Naive B cell (primary cell): ENCODE data around the gene CENPU. TPM values are rescaled to one million over a fixed set of nuclear protein-coding genes. Genes with fewer than 3 reads are reported as not detected.

Source experiments
- ATAC-seq, 2 donors: fragments of 150-1000 bp; cut with Tn5 transposase; 2 replicates each; pipeline ENCODE4 v1.10.0; 2021; ENCODE audit warnings: low read depth in 2 of 2, mild to moderate bottlenecking in 2 of 2, moderate library complexity in 2 of 2
- DNase-seq: peaks from one replicate; pipeline ENCODE4 v3.0.0; 2022
- H3K27ac Mint-ChIP-seq, 6 donors: one replicate each; pipeline ENCODE4 v1.8.0; 2020 to 2022; ENCODE audit warnings: mild to moderate bottlenecking in 6 of 6, mixed read lengths in 6 of 6, moderate library complexity in 5 of 6, inconsistent platforms in 2 of 6
- H3K27me3 Mint-ChIP-seq, 3 donors: one replicate each; pipeline ENCODE4 v1.8.0; 2021 to 2022; ENCODE audit warnings: mixed read lengths in 3 of 3, mild to moderate bottlenecking in 1 of 3
- H3K36me3 Mint-ChIP-seq, 2 donors: one replicate each; pipeline ENCODE4 v1.8.0; 2020 to 2022; ENCODE audit warnings: mixed read lengths in 2 of 2, inconsistent platforms in 1 of 2, mild to moderate bottlenecking in 1 of 2
- H3K4me1 Mint-ChIP-seq, 3 donors: one replicate each; pipeline ENCODE4 v1.8.0; 2020 to 2022; ENCODE audit warnings: mixed read lengths in 3 of 3, inconsistent platforms in 1 of 3, mild to moderate bottlenecking in 1 of 3, moderate library complexity in 1 of 3
- H3K4me3 Mint-ChIP-seq, 8 donors: one replicate each; pipeline ENCODE4 v1.8.0; 2020 to 2022; ENCODE audit warnings: mild to moderate bottlenecking in 8 of 8, mixed read lengths in 8 of 8, moderate library complexity in 8 of 8, inconsistent platforms in 2 of 8
- H3K9me3 Mint-ChIP-seq, 7 donors: one replicate each; pipeline ENCODE4 v1.8.0; 2020 to 2022; ENCODE audit warnings: mixed read lengths in 7 of 7, mild to moderate bottlenecking in 5 of 7, inconsistent platforms in 2 of 7, moderate library complexity in 1 of 7
- polyA plus RNA-seq, 6 donors: library from polyadenylated mRNA; unstranded; fragments of 300-500 nt; fragmentation: Illumina TruSeq; gene quantifications; one replicate each; pipeline ENCODE4 v1.2.3, GENCODE V29; 2021; ENCODE audit warnings: low read depth in 6 of 6

The CENPU gene
- polyA plus RNA-seq, 6 donors from 2014 or later = 0.27 to 4.9 (median 2.3) TPM

DNA sequence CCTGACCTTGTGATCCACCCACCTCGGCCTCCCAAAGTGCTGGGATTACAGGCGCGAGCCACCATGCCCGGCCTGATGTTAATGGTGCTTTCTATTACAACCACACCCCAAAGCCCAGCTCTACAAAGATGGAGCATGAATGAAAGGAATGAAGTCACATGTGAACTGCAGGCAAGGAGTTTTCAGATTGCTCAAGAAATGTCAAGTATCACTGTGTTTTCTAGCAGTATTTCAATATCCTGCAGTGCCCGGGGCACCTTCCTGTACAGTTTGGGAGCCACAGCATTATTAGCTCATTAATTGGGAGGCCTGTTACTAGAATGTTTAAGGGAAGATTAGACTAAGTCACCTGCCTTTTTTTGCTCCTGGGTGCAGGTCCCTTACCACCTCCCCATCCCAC, 44.2 kb downstream of the CENPU start:
- H3K4me1 Mint-ChIP-seq = peaks cover under 1 to 6% (median 2%) of the 10 kb centered on the region in 3 donors
- H3K9me3 Mint-ChIP-seq = no peaks in the 10 kb centered on the region
- ATAC-seq = no peak
- H3K27me3 Mint-ChIP-seq = no peaks in the 10 kb centered on the region
- no peak for DNase-seq
- H3K36me3 Mint-ChIP-seq = peaks cover 9 to 35% of the 10 kb centered on the region in 2 donors
- no peak overlapping the region for H3K27ac Mint-ChIP-seq
- no peak overlapping the region for H3K4me3 Mint-ChIP-seq

- DNase-seq (no peak), ATAC-seq (no peak)
- Mint-ChIP-seq H3K27ac (no peak overlapping the region), H3K36me3 (peaks cover 0 to 26% of the 10 kb centered on the region in 2 donors), H3K9me3 (no peaks in the 10 kb centered on the region), H3K4me1 (peaks cover 3 to 11% (median 5%) of the 10 kb centered on the region in 3 donors), H3K4me3 (no peak overlapping the region), H3K27me3 (no peaks in the 10 kb centered on the region)
These were observed 45.4 kb downstream of the CENPU start for GRCh38 chr4:184688447-184688846.

- no peak overlapping the region for H3K4me3 Mint-ChIP-seq
- ATAC-seq = no peak
- H3K4me1 Mint-ChIP-seq = peaks cover 3 to 11% (median 5%) of the 10 kb centered on the region in 3 donors
- H3K27me3 Mint-ChIP-seq = no peaks in the 10 kb centered on the region
- H3K36me3 Mint-ChIP-seq = peaks cover 0 to 22% of the 10 kb centered on the region in 2 donors
- H3K9me3 Mint-ChIP-seq = no peaks in the 10 kb centered on the region
- H3K27ac Mint-ChIP-seq = no peak overlapping the region
- no peak for DNase-seq
These were observed 45.9 kb downstream of the CENPU start for GRCh38 chr4:184688005-184688404.

- Mint-ChIP-seq H3K4me1 (peaks cover 3 to 11% (median 5%) of the 10 kb centered on the region in 3 donors), H3K27ac (peak overlapping the region in 1 of 6 donors; percentile 4), H3K9me3 (no peaks in the 10 kb centered on the region), H3K36me3 (peaks cover 0 to 13% of the 10 kb centered on the region in 2 donors), H3K27me3 (no peaks in the 10 kb centered on the region), H3K4me3 (no peak overlapping the region)
- ATAC-seq (no peak), DNase-seq (no peak)
These were observed 49.3 kb downstream of the CENPU start for GRCh38 chr4:184684491-184685189.

DNA sequence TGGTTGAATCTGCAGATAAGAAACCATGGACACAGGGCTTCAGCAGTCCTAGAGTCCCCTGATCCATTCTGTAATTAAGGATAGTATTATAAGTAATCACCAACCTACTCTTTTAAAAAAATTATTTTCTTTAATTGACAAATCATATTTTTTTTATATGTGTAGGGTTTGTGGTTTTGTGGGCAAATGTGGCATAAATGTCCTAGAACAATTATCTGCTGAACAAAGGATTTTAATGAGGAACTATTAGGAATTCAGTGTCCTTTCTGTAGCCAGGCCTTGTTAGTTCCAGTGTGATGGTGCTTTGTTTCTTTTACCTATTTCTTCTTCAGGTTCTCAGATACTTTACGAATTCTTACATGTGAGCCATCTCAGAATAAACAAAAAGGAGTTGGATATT, 52.0 kb downstream of the CENPU start:
- DNase-seq = no peak
- H3K4me1 Mint-ChIP-seq = peaks cover 3 to 11% (median 5%) of the 10 kb centered on the region in 3 donors
- ATAC-seq = no peak

DNA sequence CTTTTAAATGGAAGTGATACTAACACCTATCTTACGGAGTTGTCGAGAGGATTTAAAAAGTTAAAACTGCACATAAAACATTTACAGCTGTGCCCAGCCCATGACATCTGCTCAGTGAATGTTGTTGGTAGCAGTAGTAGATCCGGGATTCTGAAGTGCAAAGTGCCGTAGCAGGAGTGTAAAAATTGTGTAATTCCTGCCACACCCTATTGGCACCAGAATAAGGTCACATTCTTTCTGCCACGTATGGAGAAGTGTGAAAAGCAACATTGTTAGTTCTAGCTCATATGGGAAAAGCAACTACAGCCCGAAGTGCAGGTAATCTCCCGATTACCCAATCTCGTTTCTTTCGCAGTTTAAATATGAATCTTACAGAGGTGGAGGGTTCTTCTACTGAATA, 53.2 kb downstream of the CENPU start:
- ATAC-seq = no peak
- Mint-ChIP-seq H3K27me3 (no peaks in the 10 kb centered on the region), H3K4me3 (no peak overlapping the region), H3K4me1 (peaks cover 3 to 11% (median 5%) of the 10 kb centered on the region in 3 donors), H3K36me3 (no peaks in the 10 kb centered on the region), H3K9me3 (no peaks in the 10 kb centered on the region), H3K27ac (no peak overlapping the region)
- no peak for DNase-seq

More for the DNA sequence above, 52.0 kb downstream of the CENPU start:
- no peak overlapping the region for H3K27ac Mint-ChIP-seq
- H3K9me3 Mint-ChIP-seq = no peaks in the 10 kb centered on the region
- no peak overlapping the region for H3K4me3 Mint-ChIP-seq
- H3K36me3 Mint-ChIP-seq = peaks cover 0 to 7% of the 10 kb centered on the region in 2 donors
- H3K27me3 Mint-ChIP-seq = no peaks in the 10 kb centered on the region

- H3K36me3 Mint-ChIP-seq = peaks cover 0 to 7% of the 10 kb centered on the region in 2 donors
- DNase-seq = no peak
- peaks cover 0 to 3% (median 0%) of the 10 kb centered on the region in 3 donors for H3K4me1 Mint-ChIP-seq
- H3K27ac Mint-ChIP-seq = no peak overlapping the region
- H3K27me3 Mint-ChIP-seq = no peaks in the 10 kb centered on the region
- no peaks in the 10 kb centered on the region for H3K9me3 Mint-ChIP-seq
- H3K4me3 Mint-ChIP-seq = no peak overlapping the region
- ATAC-seq = no peak
These were observed 57.9 kb downstream of the CENPU start for GRCh38 chr4:184675821-184676492.

GRCh38 chr4:184675018-184675417, 58.9 kb downstream of the CENPU start:
- no peak overlapping the region for H3K27ac Mint-ChIP-seq
- H3K36me3 Mint-ChIP-seq = peaks cover 0 to 7% of the 10 kb centered on the region in 2 donors
- H3K27me3 Mint-ChIP-seq = no peaks in the 10 kb centered on the region
- peaks cover 0 to 3% (median 0%) of the 10 kb centered on the region in 3 donors for H3K4me1 Mint-ChIP-seq
- no peak overlapping the region for H3K4me3 Mint-ChIP-seq
- H3K9me3 Mint-ChIP-seq = no peaks in the 10 kb centered on the region
- ATAC-seq (no peak), DNase-seq (no peak)

DNA sequence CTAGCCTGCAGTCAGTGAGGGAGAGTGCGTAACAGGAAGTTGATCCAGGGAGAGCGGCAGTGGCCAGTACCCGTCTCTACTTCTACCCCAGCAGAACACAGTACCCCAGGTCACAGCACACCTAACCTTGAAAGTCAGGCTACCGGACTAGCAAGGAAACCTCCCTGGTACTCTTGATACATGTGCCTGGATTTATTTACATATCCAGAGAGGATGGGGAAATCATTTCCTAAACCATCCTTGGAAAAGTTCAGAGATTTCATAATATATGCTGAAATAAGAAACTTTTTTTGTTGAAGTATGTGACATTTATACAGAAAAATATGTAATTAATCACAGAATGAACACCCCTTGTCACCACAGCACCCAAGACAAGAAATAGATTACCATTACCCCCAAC, 59.9 kb downstream of the CENPU start:
- Mint-ChIP-seq H3K9me3 (no peaks in the 10 kb centered on the region), H3K36me3 (peaks cover 0 to 7% of the 10 kb centered on the region in 2 donors), H3K27me3 (no peaks in the 10 kb centered on the region), H3K4me1 (peaks cover under 1 to 3% (median under 1%) of the 10 kb centered on the region in 3 donors), H3K4me3 (no peak overlapping the region), H3K27ac (peak overlapping the region in 1 of 6 donors; percentile 88)
- DNase-seq (no peak), ATAC-seq (no peak)

- peaks cover 10 to 14% of the 10 kb centered on the region in 2 donors for H3K36me3 Mint-ChIP-seq
- H3K4me1 Mint-ChIP-seq = peaks cover 11 to 15% (median 12%) of the 10 kb centered on the region in 3 donors
- no peaks in the 10 kb centered on the region for H3K27me3 Mint-ChIP-seq
- DNase-seq (no peak), ATAC-seq (no peak)
- H3K4me3 Mint-ChIP-seq = no peak overlapping the region
- H3K9me3 Mint-ChIP-seq = no peaks in the 10 kb centered on the region
- no peak overlapping the region for H3K27ac Mint-ChIP-seq
These were observed 61.2 kb downstream of the CENPU start for GRCh38 chr4:184672741-184673140.

GRCh38 chr4:184671101-184671500, 62.8 kb downstream of the CENPU start:
- H3K36me3 Mint-ChIP-seq = peaks cover 11 to 15% of the 10 kb centered on the region in 2 donors
- no peak overlapping the region for H3K4me3 Mint-ChIP-seq
- no peaks in the 10 kb centered on the region for H3K9me3 Mint-ChIP-seq
- ATAC-seq = no peak
- no peak overlapping the region for H3K27ac Mint-ChIP-seq
- no peaks in the 10 kb centered on the region for H3K27me3 Mint-ChIP-seq
- no peak for DNase-seq
- H3K4me1 Mint-ChIP-seq = peaks cover 11 to 15% (median 12%) of the 10 kb centered on the region in 3 donors

GRCh38 chr4:184669251-184669650, 64.6 kb downstream of the CENPU start:
- Mint-ChIP-seq H3K4me1 (peaks cover 11 to 13% (median 12%) of the 10 kb centered on the region in 3 donors), H3K36me3 (peaks cover 11 to 20% of the 10 kb centered on the region in 2 donors), H3K9me3 (no peaks in the 10 kb centered on the region), H3K27me3 (no peaks in the 10 kb centered on the region), H3K27ac (peak overlapping the region in 2 of 6 donors; percentile 27 to 69), H3K4me3 (no peak overlapping the region)
- DNase-seq (no peak), ATAC-seq (no peak)

- Mint-ChIP-seq H3K9me3 (no peaks in the 10 kb centered on the region), H3K36me3 (peaks cover 11 to 20% of the 10 kb centered on the region in 2 donors), H3K4me1 (peaks cover 11 to 12% (median 12%) of the 10 kb centered on the region in 3 donors), H3K4me3 (peak overlapping the region in 1 of 8 donors; percentile 29), H3K27me3 (no peaks in the 10 kb centered on the region), H3K27ac (peak overlapping the region in 3 of 6 donors; percentile 14 to 48 (median 44))
- DNase-seq = no peak
- peak in 1 of 2 donors; percentile 28 for ATAC-seq
These were observed 65.3 kb downstream of the CENPU start for GRCh38 chr4:184668511-184669114.
